ENCODE measurements around the gene CYP21A2. TPM values are rescaled to one million over a fixed set of nuclear protein-coding genes. Genes with fewer than 3 reads are reported as not detected.
A peak's percentile ranks its signal among the peaks of the same experiment; 100 is the strongest.

CYP21A2 gene
- total RNA-seq, 3 donors from 2014 or later (not counting 1 experiment from before 2014, with no cell fraction given) = 0.28 to 0.43 TPM; not detected in 1

DNA sequence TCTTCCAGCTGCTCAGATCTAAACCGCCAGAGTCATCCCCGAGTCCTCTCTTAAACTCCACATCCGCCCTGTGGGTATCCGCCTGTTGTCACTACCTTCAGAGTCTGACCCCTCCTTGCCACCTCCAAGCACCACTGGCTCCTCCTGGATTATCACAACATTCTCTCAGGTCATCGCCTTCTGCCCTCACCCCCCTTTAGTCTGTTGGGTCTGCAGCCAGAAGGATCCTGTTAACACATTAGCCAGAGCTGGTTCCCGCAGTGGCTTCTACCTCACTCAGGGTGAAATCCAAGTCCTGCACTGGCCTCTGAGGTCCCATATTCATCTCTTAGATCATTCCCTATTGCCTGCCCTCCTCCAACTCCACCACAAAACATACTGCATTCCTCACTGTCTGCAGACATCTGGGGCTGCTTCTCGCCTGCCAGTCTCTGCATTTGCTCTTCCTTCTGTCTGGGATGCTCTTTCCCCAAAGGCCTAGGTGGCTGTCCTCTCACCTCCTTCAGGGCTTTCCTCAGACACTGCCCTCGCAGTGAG, 36.8 kb downstream of the CYP21A2 start:
- TF ChIP-seq, protein P1, sequence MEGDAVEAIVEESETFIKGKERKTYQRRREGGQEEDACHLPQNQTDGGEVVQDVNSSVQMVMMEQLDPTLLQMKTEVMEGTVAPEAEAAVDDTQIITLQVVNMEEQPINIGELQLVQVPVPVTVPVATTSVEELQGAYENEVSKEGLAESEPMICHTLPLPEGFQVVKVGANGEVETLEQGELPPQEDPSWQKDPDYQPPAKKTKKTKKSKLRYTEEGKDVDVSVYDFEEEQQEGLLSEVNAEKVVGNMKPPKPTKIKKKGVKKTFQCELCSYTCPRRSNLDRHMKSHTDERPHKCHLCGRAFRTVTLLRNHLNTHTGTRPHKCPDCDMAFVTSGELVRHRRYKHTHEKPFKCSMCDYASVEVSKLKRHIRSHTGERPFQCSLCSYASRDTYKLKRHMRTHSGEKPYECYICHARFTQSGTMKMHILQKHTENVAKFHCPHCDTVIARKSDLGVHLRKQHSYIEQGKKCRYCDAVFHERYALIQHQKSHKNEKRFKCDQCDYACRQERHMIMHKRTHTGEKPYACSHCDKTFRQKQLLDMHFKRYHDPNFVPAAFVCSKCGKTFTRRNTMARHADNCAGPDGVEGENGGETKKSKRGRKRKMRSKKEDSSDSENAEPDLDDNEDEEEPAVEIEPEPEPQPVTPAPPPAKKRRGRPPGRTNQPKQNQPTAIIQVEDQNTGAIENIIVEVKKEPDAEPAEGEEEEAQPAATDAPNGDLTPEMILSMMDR (IDR thresholded peaks at IDR 0.05) = no peak
- H3K27me3 Mint-ChIP-seq (ENCODE audit: low read depth in 2 of 2) = peaks cover 0 to 9% of the 10 kb centered on the region in 2 donors
- H3K4me3 ChIP-seq (ENCODE audit: low read length) = no peak overlapping the region
- no peaks in the 10 kb centered on the region for H3K9me3 ChIP-seq (ENCODE audit: control insufficient read depth, insufficient read depth, low read length)
- H3K27ac ChIP-seq (ENCODE audit: low read length) = no peak overlapping the region
- H3K27ac Mint-ChIP-seq = peak overlapping the region in 1 of 2 donors; percentile 37
- no peaks in the 10 kb centered on the region for H3K27me3 ChIP-seq (ENCODE audit: control insufficient read depth, insufficient read depth, low read length)
- H3K4me3 Mint-ChIP-seq = no peak overlapping the region
- 90% methylated on average over 8 of the region's 8 CpGs for WGBS (ENCODE audit: insufficient coverage)
- H3K9me3 Mint-ChIP-seq = no peaks in the 10 kb centered on the region
- intact Hi-C loops (cut with micrococcal nuclease) = no loop called here
- no peaks in the 10 kb centered on the region for H3K4me1 Mint-ChIP-seq
- no peaks in the 10 kb centered on the region for H3K36me3 ChIP-seq (ENCODE audit: control insufficient read depth, insufficient read depth, low read length)
- H3K36me3 Mint-ChIP-seq = no peaks in the 10 kb centered on the region
- H3K4me1 ChIP-seq (ENCODE audit: control insufficient read depth, insufficient read depth, low read length) = no peaks in the 10 kb centered on the region
- no peak for ATAC-seq
- no peak for DNase-seq

DNA sequence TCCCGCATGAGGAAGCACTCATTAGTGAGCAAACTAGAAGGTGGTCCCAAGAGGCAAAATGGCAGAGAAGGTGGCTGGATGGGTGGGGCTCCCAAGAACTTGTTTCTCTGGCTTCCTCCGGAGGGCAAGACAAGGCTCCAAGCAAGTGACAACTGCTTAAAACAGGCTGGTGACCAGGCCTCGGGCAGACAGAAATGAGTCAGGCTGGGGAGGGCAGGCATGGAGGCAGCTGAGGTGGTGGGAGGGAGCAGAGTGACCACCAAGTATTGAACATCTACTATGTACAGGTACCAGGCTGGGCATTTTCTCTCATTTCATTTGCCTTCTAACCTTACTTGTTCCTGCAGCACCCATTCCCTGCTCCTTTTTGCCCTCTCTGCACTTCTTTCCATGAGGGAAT, 37.6 kb downstream of the CYP21A2 start:
- H3K4me3 Mint-ChIP-seq = no peak overlapping the region
- H3K27me3 ChIP-seq (ENCODE audit: control insufficient read depth, insufficient read depth, low read length) = no peaks in the 10 kb centered on the region
- no peaks in the 10 kb centered on the region for H3K4me1 Mint-ChIP-seq
- no peaks in the 10 kb centered on the region for H3K36me3 ChIP-seq (ENCODE audit: control insufficient read depth, insufficient read depth, low read length)
- 94% methylated on average over 3 of the region's 3 CpGs for WGBS (ENCODE audit: insufficient coverage)
- H3K9me3 Mint-ChIP-seq = no peaks in the 10 kb centered on the region
- TF ChIP-seq, protein P1 (IDR thresholded peaks at IDR 0.05) = no peak
- DNase-seq = no peak
- no peak overlapping the region for H3K4me3 ChIP-seq (ENCODE audit: low read length)
- H3K36me3 Mint-ChIP-seq = no peaks in the 10 kb centered on the region
- ATAC-seq = no peak
- intact Hi-C loops (cut with micrococcal nuclease) = no loop called here
- no peak overlapping the region for H3K27ac ChIP-seq (ENCODE audit: low read length)
- no peaks in the 10 kb centered on the region for H3K9me3 ChIP-seq (ENCODE audit: control insufficient read depth, insufficient read depth, low read length)
- H3K27ac Mint-ChIP-seq = no peak overlapping the region
- H3K27me3 Mint-ChIP-seq (ENCODE audit: low read depth in 2 of 2) = peaks cover 0 to 6% of the 10 kb centered on the region in 2 donors
- no peaks in the 10 kb centered on the region for H3K4me1 ChIP-seq (ENCODE audit: control insufficient read depth, insufficient read depth, low read length)

DNA sequence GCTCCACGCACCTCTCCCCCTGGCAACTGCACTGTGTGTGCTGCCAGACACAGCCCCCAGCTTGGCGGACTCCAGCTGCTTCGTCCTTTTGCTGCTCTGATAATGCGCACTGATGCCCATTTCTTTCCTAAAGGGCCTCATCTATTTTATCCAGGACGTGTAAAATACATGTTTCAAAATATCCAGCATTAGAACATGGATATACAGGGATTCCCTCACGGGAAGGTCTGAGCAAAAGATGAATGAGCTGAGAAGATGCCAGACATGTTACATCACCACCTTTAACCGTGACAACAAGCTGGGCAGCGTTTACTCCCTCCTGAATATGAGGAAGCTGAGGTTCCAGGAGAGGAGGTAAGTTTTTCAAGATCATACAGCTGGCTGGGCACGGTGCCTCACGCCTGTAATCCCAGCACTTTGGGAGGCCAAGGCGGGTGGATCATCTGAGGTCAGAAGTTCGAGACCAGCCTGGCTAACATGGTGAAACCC, 38.1 kb downstream of the CYP21A2 start:
- Histone ChIP-seq H3K27me3 (ENCODE audit: control insufficient read depth, insufficient read depth, low read length) (no peaks in the 10 kb centered on the region), H3K4me1 (ENCODE audit: control insufficient read depth, insufficient read depth, low read length) (no peaks in the 10 kb centered on the region), H3K9me3 (ENCODE audit: control insufficient read depth, insufficient read depth, low read length) (no peaks in the 10 kb centered on the region), H3K27ac (ENCODE audit: low read length) (no peak overlapping the region), H3K4me3 (ENCODE audit: low read length) (no peak overlapping the region), H3K36me3 (ENCODE audit: control insufficient read depth, insufficient read depth, low read length) (no peaks in the 10 kb centered on the region)
- TF ChIP-seq, protein P1 (IDR thresholded peaks at IDR 0.05) = no peak
- H3K4me3 Mint-ChIP-seq = no peak overlapping the region
- no peaks in the 10 kb centered on the region for H3K9me3 Mint-ChIP-seq
- DNase-seq (no peak), ATAC-seq (no peak)
- no peaks in the 10 kb centered on the region for H3K4me1 Mint-ChIP-seq
- intact Hi-C loops (cut with micrococcal nuclease) = no loop called here
- WGBS (ENCODE audit: insufficient coverage) = 73% methylated on average over 8 of the region's 12 CpGs
- H3K27me3 Mint-ChIP-seq (ENCODE audit: low read depth in 2 of 2) = peaks cover 0 to 6% of the 10 kb centered on the region in 2 donors
- no peak overlapping the region for H3K27ac Mint-ChIP-seq
- no peaks in the 10 kb centered on the region for H3K36me3 Mint-ChIP-seq
